ENCODE data around the gene MBP. TPM values are rescaled to one million over a fixed set of nuclear protein-coding genes. Genes with fewer than 3 reads are reported as not detected.

The MBP gene
- total RNA-seq, 1 experiment from 2014 or later: 31.6 TPM

GRCh38 chr18:77053616-77054287 lies 78.8 kb downstream of the MBP start:
- no peaks in the 10 kb centered on the region for H3K27me3 Mint-ChIP-seq (ENCODE audit: insufficient read depth, unreplicated experiment)
- H3K9me3 Mint-ChIP-seq (ENCODE audit: unreplicated experiment): no peaks in the 10 kb centered on the region
- no peak overlapping the region for H3K4me3 Mint-ChIP-seq (ENCODE audit: unreplicated experiment)
- no peak for DNase-seq (ENCODE audit: unreplicated experiment)
- TF ChIP-seq CTCF (IDR thresholded peaks at IDR 0.05; ENCODE audit: unreplicated experiment): no peak
- ChIA-PET POLR2A (no interaction called here), CTCF (interaction anchor here (0.6 to 3.1 kb wide), 3 partner anchors 31 to 70 kb away, joined by 3 to 8 read pairs (median 4); no protein-coding TSS in a partner anchor)
- H3K27ac Mint-ChIP-seq (ENCODE audit: low read depth, unreplicated experiment): no peak overlapping the region
- no peaks in the 10 kb centered on the region for H3K4me1 Mint-ChIP-seq (ENCODE audit: insufficient read depth, unreplicated experiment)
- H3K36me3 Mint-ChIP-seq (ENCODE audit: insufficient read depth, unreplicated experiment): peaks cover 12% of the 10 kb centered on the region
- BruUV-seq (replicated peaks): no TSS peak
- intact Hi-C loops (cut with micrococcal nuclease): no loop called here

- Mint-ChIP-seq H3K4me1 (ENCODE audit: insufficient read depth, unreplicated experiment) (no peaks in the 10 kb centered on the region), H3K27me3 (ENCODE audit: insufficient read depth, unreplicated experiment) (no peaks in the 10 kb centered on the region), H3K9me3 (ENCODE audit: unreplicated experiment) (no peaks in the 10 kb centered on the region), H3K36me3 (ENCODE audit: insufficient read depth, unreplicated experiment) (peaks cover 12% of the 10 kb centered on the region), H3K4me3 (ENCODE audit: unreplicated experiment) (no peak overlapping the region), H3K27ac (ENCODE audit: low read depth, unreplicated experiment) (no peak overlapping the region)
- intact Hi-C loops (cut with micrococcal nuclease): no loop called here
- TF ChIP-seq CTCF (IDR thresholded peaks at IDR 0.05; ENCODE audit: unreplicated experiment): no peak
- no peak for DNase-seq (ENCODE audit: unreplicated experiment)
- CTCF ChIA-PET: interaction anchor here (1.0 to 3.1 kb wide), 2 partner anchors 32 to 69 kb away, joined by 4 to 8 read pairs; no protein-coding TSS in a partner anchor
- POLR2A ChIA-PET: no interaction called here
- no TSS peak for BruUV-seq (replicated peaks)
Measured at GRCh38 chr18:77052983-77053309, 79.6 kb downstream of the MBP start.

GRCh38 chr18:77052297-77052982 lies 80.1 kb downstream of the MBP start:
- ChIA-PET CTCF (interaction anchor here (0.5 to 3.1 kb wide), 7 partner anchors 9 to 143 kb away, joined by 3 to 9 read pairs (median 4); no protein-coding TSS in a partner anchor), POLR2A (no interaction called here)
- Mint-ChIP-seq H3K9me3 (ENCODE audit: unreplicated experiment) (no peaks in the 10 kb centered on the region), H3K4me1 (ENCODE audit: insufficient read depth, unreplicated experiment) (no peaks in the 10 kb centered on the region), H3K36me3 (ENCODE audit: insufficient read depth, unreplicated experiment) (peaks cover 12% of the 10 kb centered on the region), H3K27me3 (ENCODE audit: insufficient read depth, unreplicated experiment) (no peaks in the 10 kb centered on the region), H3K4me3 (ENCODE audit: unreplicated experiment) (no peak overlapping the region), H3K27ac (ENCODE audit: low read depth, unreplicated experiment) (no peak overlapping the region)
- no peak for TF ChIP-seq CTCF (IDR thresholded peaks at IDR 0.05; ENCODE audit: unreplicated experiment)
- BruUV-seq (replicated peaks): no TSS peak
- intact Hi-C loops (cut with micrococcal nuclease): no loop called here
- no peak for DNase-seq (ENCODE audit: unreplicated experiment)

GRCh38 chr18:77051581-77052296 lies 80.8 kb downstream of the MBP start:
- BruUV-seq (replicated peaks): no TSS peak
- H3K9me3 Mint-ChIP-seq (ENCODE audit: unreplicated experiment): no peaks in the 10 kb centered on the region
- intact Hi-C loops (cut with micrococcal nuclease): no loop called here
- no peaks in the 10 kb centered on the region for H3K4me1 Mint-ChIP-seq (ENCODE audit: insufficient read depth, unreplicated experiment)
- ChIA-PET POLR2A (no interaction called here), CTCF (interaction anchor here (0.5 to 3.1 kb wide), 6 partner anchors 10 to 144 kb away, joined by 3 to 9 read pairs (median 6); no protein-coding TSS in a partner anchor)
- peaks cover 17% of the 10 kb centered on the region for H3K36me3 Mint-ChIP-seq (ENCODE audit: insufficient read depth, unreplicated experiment)
- no peaks in the 10 kb centered on the region for H3K27me3 Mint-ChIP-seq (ENCODE audit: insufficient read depth, unreplicated experiment)
- no peak overlapping the region for H3K4me3 Mint-ChIP-seq (ENCODE audit: unreplicated experiment)
- DNase-seq (ENCODE audit: unreplicated experiment): no peak
- TF ChIP-seq CTCF (IDR thresholded peaks at IDR 0.05; ENCODE audit: unreplicated experiment): no peak
- no peak overlapping the region for H3K27ac Mint-ChIP-seq (ENCODE audit: low read depth, unreplicated experiment)
